ENCODE results near the gene PTPDC1. TPM values are rescaled to one million over a fixed set of nuclear protein-coding genes. Genes with fewer than 3 reads are reported as not detected.

PTPDC1 gene
- total and polyA plus RNA-seq, 2 of the 8 experiments (the other 6 are each of a cell fraction or from before 2014, with no cell fraction given) = 4.1 to 7.3 TPM

DNA sequence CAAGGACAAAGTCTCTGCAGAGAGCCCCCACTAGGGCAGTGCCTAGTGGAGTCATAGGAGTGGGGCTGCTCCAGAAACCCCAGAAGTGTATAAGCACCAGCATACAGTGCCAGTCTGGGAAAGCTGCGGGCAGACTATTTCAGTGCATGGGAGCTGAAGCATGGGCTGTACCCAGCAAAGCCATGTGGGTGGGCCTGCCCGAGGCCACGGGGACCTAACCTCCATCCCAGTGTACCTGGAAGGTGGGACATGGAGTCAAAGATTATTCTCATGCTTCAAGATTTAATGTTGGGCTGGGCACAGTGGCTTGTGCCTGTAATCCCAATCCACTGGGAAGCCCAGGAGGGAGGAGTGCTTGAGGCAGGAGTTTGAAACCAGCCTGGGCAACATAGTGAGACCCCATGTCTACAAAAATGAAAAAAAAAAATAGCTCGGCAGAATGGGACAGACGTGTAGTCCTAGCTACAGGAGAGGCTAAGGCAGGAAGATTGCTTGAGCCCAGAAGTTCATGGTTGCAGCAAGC, 36.7 kb downstream of the PTPDC1 start (continued):
- TF ChIP-seq, protein P1, sequence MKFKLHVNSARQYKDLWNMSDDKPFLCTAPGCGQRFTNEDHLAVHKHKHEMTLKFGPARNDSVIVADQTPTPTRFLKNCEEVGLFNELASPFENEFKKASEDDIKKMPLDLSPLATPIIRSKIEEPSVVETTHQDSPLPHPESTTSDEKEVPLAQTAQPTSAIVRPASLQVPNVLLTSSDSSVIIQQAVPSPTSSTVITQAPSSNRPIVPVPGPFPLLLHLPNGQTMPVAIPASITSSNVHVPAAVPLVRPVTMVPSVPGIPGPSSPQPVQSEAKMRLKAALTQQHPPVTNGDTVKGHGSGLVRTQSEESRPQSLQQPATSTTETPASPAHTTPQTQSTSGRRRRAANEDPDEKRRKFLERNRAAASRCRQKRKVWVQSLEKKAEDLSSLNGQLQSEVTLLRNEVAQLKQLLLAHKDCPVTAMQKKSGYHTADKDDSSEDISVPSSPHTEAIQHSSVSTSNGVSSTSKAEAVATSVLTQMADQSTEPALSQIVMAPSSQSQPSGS (IDR thresholded peaks at IDR 0.05; ENCODE audit: low read length) = no peak
- no peak for TF ChIP-seq CHD1 (IDR thresholded peaks at IDR 0.05; ENCODE audit: low read depth, low read length)
